H7 (cell line): Measurements from ENCODE around the gene TMEM59L. TPM values are rescaled to one million over a fixed set of nuclear protein-coding genes. Genes with fewer than 3 reads are reported as not detected.

Experiments used
- total RNA-seq: library from RNA; depleted of rRNA; stranded (reverse); fragments of >200 nt; shearing (Covaris generic); gene quantifications from 2 replicates; pipeline ENCODE4 v1.2.3, GENCODE V29; 2014; rRNA removed

Gene TMEM59L
- total RNA-seq, 1 experiment from 2014 or later, result 1.8 TPM

Other genes starting within 250 kb of the TMEM59L start
- gene GDF15, start 226.7 kb upstream of the TMEM59L start, total RNA-seq, result 0.30 and 1.4 TPM in 2 replicates
- 0.76 TPM in 1 of 2 replicates, not detected in the other for gene LRRC25, start 215.2 kb upstream of the TMEM59L start, total RNA-seq
- gene SSBP4, start 193.5 kb upstream of the TMEM59L start, total RNA-seq, result 91.1 and 134 TPM in 2 replicates
- 183 and 212 TPM in 2 replicates for gene ISYNA1, start 174.7 kb upstream of the TMEM59L start, total RNA-seq
- 16.4 and 17.0 TPM in 2 replicates for gene ELL, start 90.8 kb upstream of the TMEM59L start, total RNA-seq
- 446 and 481 TPM in 2 replicates for gene FKBP8, start 69.3 kb upstream of the TMEM59L start, total RNA-seq
- 190 and 202 TPM in 2 replicates for gene KXD1, start 55.0 kb upstream of the TMEM59L start, total RNA-seq
- 1,268 and 1,295 TPM in 2 replicates for gene UBA52, start 41.0 kb upstream of the TMEM59L start, total RNA-seq
- 117 TPM in 2 replicates for gene REX1BD, start 24.1 kb upstream of the TMEM59L start, total RNA-seq
- gene CRLF1, start 6.1 kb upstream of the TMEM59L start, total RNA-seq, result 47.4 and 52.8 TPM in 2 replicates
- gene KLHL26, start 24.2 kb downstream of the TMEM59L start, total RNA-seq, result 7.1 and 11.7 TPM in 2 replicates
- 3.7 and 6.1 TPM in 2 replicates for gene CRTC1, start 70.8 kb downstream of the TMEM59L start, total RNA-seq
- not detected in 2 replicates for gene COMP, start 178.4 kb downstream of the TMEM59L start, total RNA-seq
- gene UPF1, start 219.1 kb downstream of the TMEM59L start, total RNA-seq, result 92.6 and 95.8 TPM in 2 replicates